Measurements from ENCODE around the gene SSR2. TPM values are rescaled to one million over a fixed set of nuclear protein-coding genes. Genes with fewer than 3 reads are reported as not detected.

Gene SSR2
- total and polyA plus RNA-seq, 7 donors, result 44.6 to 255 (median 77.5) TPM

- TF ChIP-seq CTCF (IDR thresholded peaks at IDR 0.05), result no peak
- DNase-seq, result no peak
- no peaks in the 10 kb centered on the region for H3K27me3 ChIP-seq (ENCODE audit: insufficient read depth in 3 of 3, low read length in 2 of 3)
- peak overlapping the region; percentile 89 for H3K27ac ChIP-seq
- no peak for ATAC-seq
- peaks cover 70% of the 10 kb centered on the region for H3K4me1 ChIP-seq
- no peaks in the 10 kb centered on the region for H3K36me3 ChIP-seq (ENCODE audit: insufficient read depth in 1 of 2, low read depth in 1 of 2)
- intact Hi-C loops (cut with DNase I), result loop anchor here in 1 of 2 donors (2.0 kb wide), 1 partner anchor 14 kb away; no protein-coding TSS in a partner anchor
- WGBS, 3 donors, result 25 to 35% (median 34%) methylated on average over 5 of the region's 5 CpGs
- no peaks in the 10 kb centered on the region for H3K9me3 ChIP-seq
- H3K4me3 ChIP-seq, result peak overlapping the region; percentile 88
These were observed 43.6 kb downstream of the SSR2 start for GRCh38 chr1:155976913-155977689.

- 24 to 35% (median 31%) methylated on average over 14 of the region's 14 CpGs for WGBS, 3 donors
- Histone ChIP-seq H3K4me3 (peak overlapping the region; percentile 88), H3K27me3 (ENCODE audit: insufficient read depth in 3 of 3, low read length in 2 of 3) (no peaks in the 10 kb centered on the region), H3K9me3 (no peaks in the 10 kb centered on the region), H3K4me1 (peaks cover 73% of the 10 kb centered on the region), H3K27ac (peak overlapping the region; percentile 89), H3K36me3 (ENCODE audit: insufficient read depth in 1 of 2, low read depth in 1 of 2) (no peaks in the 10 kb centered on the region)
- intact Hi-C loops (cut with DNase I), result loop anchor here in 1 of 2 donors (2.0 kb wide), 1 partner anchor 13 kb away; no protein-coding TSS in a partner anchor
- peak; percentile 72 to 82 for DNase-seq
- TF ChIP-seq CTCF (IDR thresholded peaks at IDR 0.05), result no peak
- ATAC-seq, result no peak
These were observed 44.5 kb downstream of the SSR2 start for GRCh38 chr1:155976062-155976912.

GRCh38 chr1:155975375-155976061 is 45.2 kb downstream of the SSR2 start:
- no peak for ATAC-seq
- H3K9me3 ChIP-seq, result no peaks in the 10 kb centered on the region
- peak overlapping the region; percentile 88 for H3K4me3 ChIP-seq
- no peak for DNase-seq
- intact Hi-C loops (cut with DNase I), result loop anchor here in 1 of 2 donors (2.0 kb wide), 1 partner anchor 13 kb away; no protein-coding TSS in a partner anchor
- peak overlapping the region; percentile 89 for H3K27ac ChIP-seq
- WGBS, 3 donors, result 31 to 35% (median 33%) methylated on average over 4 of the region's 4 CpGs
- no peak for TF ChIP-seq CTCF (IDR thresholded peaks at IDR 0.05)
- no peaks in the 10 kb centered on the region for H3K27me3 ChIP-seq (ENCODE audit: insufficient read depth in 3 of 3, low read length in 2 of 3)
- peaks cover 76% of the 10 kb centered on the region for H3K4me1 ChIP-seq
- H3K36me3 ChIP-seq (ENCODE audit: insufficient read depth in 1 of 2, low read depth in 1 of 2), result no peaks in the 10 kb centered on the region

GRCh38 chr1:155974208-155975115 is 46.3 kb downstream of the SSR2 start:
- Histone ChIP-seq H3K27me3 (ENCODE audit: insufficient read depth in 3 of 3, low read length in 2 of 3) (no peaks in the 10 kb centered on the region), H3K27ac (peak overlapping the region; percentile 89), H3K36me3 (ENCODE audit: insufficient read depth in 1 of 2, low read depth in 1 of 2) (no peaks in the 10 kb centered on the region), H3K9me3 (no peaks in the 10 kb centered on the region), H3K4me3 (peak overlapping the region; percentile 88), H3K4me1 (peaks cover 77% of the 10 kb centered on the region)
- intact Hi-C loops (cut with DNase I), result no loop called here
- ATAC-seq (no peak), DNase-seq (no peak)
- no peak for TF ChIP-seq CTCF (IDR thresholded peaks at IDR 0.05)
- 22 to 30% (median 22%) methylated on average over 13 of the region's 13 CpGs for WGBS, 3 donors

Measured in psoas muscle (tissue), 8 donors.